Endometrium (tissue), 2 donors: ENCODE results near the gene VCL.
A peak's percentile ranks its signal among the peaks of the same experiment; 100 is the strongest.
"Not testable (repeated sequence)": the region's sequence is repeated elsewhere in the genome, so short reads cannot be mapped to it uniquely, and the experiment has no call there.

ENCODE experiments used
- FAIRE-seq: peaks from 2 replicates; lab custom pipeline; 2012; peaks lifted over from hg19 to GRCh38; lab: Jason Lieb, UNC
- donor health status: control.
- donor health status: control.

Gene VCL

DNA sequence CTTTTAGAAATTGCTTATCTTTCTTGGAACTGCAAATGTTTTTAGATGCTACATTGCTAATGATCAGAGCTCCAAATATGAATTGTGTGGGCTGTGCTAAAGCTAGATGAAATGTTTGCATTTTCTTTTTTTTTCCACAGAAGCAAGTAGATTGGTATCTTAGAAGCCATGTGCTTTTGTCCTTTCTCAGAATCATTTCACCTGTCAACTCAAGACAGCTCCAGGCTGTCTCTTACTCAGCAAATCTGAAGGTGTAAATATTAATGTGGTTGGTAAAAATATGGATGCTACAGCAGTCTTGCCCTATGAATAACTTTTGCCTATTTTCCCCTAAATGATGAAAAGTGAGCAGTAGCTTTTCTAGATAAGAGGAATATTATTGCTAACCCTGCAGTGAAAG is 111.5 kb downstream of the VCL start:
- FAIRE-seq: no peak

DNA sequence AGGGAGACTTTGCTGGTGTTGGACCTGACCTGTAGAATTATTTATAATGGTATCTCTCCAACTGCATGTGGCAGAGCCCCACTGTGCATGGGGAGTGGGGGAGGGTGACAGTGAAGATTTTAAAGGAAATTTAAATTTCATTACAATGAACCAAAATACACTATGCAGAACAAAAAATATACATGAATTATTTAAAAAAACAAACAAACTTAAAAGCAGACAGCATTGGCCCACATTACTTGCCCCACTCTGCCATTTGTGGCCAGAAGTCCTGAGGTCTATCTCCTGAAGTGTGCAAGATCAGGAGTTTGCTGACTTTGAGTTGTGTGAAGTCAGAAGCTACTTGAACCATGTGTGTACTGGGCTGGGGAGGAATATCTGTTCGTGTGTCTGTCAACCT is 112.2 kb downstream of the VCL start:
- FAIRE-seq: no peak

DNA sequence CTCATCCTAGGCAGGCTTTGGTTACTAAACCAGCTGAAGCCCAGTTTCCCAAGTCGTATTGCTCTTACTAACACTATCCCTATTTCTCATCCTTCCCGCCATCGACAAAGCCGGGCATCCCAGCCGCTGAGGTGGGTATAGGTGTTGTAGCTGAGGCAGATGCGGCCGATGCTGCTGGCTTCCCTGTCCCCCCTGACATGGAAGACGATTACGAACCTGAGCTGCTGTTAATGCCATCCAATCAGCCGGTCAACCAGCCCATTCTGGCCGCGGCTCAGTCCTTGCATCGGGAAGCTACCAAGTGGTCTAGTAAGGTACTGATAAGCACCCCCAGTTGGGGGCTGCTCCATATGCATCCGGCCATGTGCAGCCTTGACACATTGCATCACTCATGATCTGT is 113.9 kb downstream of the VCL start:
- FAIRE-seq: no peak

DNA sequence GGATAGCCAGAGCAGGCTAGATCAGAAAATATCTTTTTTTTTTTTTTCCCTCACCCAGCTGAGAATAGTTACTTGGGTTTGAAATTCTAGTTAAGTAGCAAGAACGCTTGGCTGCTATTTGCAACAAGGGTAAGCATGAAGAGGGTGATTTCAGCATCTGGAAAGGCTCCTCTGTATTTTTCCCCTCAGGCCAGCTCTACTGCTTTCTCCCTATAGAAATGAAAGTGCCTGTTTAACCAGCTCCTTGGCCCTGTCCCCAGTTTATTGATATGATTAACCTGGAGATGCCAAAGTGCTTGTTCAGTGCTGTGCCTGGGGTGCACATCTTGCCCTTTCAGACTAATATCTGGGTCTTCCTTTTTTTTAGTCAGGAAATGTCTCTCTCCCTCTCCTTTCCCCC is 115.6 kb downstream of the VCL start:
- FAIRE-seq: no peak

DNA sequence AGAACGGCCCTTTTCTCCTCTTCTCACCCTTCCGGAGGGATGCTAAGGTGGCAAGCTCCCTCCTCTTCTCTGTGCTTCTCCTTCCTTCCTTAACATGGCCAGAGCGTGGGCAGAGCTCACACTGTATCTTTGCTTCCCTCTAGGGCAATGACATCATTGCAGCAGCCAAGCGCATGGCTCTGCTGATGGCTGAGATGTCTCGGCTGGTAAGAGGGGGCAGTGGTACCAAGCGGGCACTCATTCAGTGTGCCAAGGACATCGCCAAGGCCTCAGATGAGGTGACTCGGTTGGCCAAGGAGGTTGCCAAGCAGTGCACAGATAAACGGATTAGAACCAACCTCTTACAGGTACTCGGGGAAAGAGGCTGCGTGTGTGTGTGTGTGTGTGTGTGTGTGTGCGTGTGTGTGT is 116.1 kb downstream of the VCL start:
- no peak for FAIRE-seq

DNA sequence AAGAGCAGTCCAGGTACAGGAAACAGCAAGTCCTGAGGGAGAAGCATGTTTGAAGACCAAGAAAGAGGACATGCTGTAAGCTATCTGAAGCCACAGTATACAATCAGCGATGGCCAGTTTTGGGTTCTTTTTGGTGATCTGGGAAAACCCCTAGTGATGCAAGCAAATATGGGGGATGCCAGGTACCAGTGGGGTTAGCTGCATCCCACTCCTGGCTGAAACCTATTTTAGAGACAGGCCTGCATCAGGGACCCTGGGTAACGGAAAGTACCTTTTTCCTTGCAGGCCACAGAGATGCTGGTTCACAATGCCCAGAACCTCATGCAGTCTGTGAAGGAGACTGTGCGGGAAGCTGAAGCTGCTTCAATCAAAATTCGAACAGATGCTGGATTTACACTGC is 119.8 kb downstream of the VCL start:
- FAIRE-seq: no peak

DNA sequence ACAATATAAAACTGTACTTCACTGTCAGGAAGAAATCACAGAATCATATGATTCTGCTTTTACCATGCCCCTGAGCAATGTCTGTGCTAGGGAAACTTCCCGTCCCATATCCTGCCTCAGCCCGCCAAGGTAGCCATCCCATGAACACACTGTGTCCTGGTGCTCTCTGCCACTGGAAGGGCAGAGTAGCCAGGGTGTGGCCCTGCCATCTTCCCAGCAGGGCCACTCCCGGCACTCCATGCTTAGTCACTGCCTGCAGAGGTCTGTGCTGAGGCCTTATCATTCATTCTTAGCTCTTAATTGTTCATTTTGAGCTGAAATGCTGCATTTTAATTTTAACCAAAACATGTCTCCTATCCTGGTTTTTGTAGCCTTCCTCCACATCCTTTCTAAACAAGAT is 120.9 kb downstream of the VCL start:
- FAIRE-seq: no peak

DNA sequence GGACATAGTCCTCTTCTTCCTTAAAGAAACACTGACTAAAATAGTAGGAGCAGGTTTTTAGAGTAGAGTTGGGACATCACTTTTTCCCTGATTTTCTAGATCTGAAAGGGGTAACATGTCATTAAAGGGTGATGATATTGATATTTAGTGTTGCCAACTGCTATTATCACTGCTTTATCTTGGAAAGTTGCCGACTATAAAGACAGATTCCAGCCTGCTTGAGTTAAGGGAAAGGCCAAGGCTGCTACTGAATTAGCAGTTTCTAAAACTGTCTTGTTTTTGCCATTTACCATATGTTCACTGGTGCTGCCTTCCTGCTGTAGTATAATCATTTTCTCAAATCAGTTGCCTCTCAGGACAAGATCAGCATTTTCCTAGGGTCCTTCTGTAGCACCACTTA is 123.0 kb downstream of the VCL start:
- FAIRE-seq: no peak

DNA sequence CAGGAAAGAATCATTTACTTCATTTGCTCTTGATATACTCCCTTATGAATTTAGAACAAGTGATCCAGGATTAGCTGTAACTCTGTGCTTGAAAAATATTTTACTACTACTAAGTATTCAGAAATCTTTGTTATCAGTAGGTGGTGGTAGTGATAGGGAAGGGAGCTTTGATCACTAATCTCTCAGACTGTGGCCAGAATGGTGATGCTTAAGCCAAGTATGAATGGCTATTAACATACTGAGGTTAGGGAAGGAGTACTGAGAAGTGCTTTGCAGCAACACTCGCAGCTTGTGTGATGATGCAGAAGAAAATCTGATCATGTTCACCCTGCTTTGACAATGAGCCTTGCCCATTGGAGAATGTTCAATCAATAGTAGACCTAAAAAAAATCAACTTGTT is 123.5 kb downstream of the VCL start:
- no peak for FAIRE-seq

DNA sequence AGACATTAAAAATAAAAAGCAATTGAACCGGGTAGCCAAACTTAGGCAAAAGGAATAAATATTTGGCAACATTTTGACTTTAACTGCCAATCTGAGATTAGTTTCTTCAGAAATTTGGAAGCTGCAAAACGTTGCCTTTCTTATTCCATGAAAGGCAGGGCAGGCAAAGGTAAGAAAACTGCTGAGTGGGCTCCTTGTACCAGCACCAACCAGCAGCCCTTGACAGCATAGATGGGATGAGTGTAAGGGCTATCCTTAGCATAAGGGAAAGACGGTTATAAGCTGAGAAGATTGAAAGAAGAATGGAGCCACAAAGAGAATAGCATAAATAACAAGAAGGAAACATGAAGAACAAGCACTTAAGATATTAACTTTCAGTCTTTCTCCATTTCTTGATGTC is 124.1 kb downstream of the VCL start:
- no peak for FAIRE-seq

DNA sequence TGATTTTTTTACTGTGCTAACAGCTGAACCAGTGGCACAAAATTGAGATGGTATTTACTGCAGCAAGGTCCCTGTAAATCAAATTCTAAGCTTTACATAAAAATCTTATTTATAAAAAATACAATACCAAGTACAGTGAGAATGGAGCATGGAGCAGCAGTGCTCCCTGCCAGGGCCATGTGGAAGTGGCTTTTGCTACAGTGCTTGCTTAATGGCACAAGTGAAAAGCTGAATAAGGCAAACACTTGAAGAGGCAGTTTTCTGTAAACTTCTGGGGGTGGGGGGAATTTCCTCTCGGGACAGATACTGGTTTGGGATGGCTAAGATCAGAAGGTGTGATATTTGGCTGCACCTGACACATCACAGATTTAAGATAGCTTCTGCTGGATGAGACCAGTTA is 125.2 kb downstream of the VCL start:
- FAIRE-seq: no peak

DNA sequence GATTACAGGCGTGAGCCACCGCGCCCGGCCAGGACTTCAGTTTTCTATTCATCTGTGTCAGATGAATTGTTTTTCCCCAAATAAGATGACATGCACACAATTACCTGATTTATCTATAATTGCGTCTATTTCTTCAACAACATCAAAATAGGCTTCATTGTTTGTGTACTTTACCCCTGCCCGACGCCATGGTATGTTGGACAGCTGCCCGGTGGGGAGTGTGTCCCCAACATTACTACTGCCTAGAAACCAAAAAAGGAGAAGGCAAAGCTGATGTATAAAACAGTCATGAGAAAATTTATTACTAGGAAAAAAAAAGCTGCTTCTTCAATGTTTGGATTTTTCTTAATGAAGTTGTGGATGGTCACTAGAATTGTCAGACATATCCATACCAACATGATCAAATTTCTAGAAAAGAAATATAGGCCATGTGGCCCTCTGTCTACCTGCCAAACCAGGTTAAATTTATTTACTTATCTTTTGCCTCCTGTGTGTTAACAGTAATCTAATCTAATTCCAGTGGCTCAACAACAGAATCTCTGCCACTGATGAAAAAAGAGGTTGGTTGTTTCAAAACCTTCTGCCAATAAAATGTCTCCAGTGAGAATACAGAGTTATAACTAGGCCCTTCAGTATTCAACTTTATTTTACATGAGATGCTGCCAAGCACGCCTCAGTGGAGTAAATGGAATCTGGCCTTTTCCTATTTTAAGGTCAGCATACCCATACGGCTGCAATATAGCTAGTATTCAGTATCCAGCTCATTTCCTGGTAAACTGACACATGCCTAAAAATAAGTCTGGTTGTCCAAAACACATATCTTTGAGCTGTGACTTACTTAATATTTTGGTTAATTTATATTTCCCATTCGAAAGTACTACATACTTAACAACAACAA is 136.3 kb downstream of the VCL start:
- FAIRE-seq: no peak

DNA sequence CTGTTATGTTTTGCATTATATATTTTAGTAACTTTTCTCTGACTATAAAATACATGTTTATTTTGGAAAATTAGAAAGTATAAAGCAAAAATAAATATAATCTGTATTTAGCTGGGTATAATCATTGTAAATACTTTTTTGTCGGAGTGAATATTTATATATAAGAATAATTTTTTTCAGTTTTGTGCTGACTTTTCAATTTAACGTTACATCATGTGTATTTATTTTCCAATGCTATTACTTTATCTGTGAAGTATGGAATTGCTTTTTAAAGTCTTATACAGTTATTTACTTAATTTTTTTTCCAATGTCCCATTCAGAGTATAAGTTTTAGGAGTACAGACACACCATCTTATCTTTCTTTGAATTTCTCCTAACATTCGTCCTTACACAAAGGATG is 137.5 kb downstream of the VCL start:
- FAIRE-seq: peak; percentile 55

DNA sequence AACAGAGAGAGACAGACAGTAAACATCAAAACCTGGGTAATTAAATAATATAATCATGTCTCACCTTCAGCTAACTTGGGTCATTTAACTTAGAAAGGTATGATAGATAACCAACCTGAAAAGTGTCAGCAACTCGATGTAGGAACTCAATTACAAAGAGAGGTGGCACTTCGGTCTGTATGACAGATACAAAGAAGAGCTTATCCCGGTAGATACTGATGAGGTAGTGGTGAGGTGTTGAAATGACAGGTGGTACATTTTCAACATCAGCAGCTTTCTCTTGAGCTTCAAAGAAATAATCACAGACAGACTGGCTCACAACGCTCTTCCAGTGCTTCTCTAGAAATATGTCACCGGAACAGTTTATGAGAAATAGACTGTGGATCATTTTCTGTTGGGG is 140.1 kb downstream of the VCL start:
- no peak for FAIRE-seq

DNA sequence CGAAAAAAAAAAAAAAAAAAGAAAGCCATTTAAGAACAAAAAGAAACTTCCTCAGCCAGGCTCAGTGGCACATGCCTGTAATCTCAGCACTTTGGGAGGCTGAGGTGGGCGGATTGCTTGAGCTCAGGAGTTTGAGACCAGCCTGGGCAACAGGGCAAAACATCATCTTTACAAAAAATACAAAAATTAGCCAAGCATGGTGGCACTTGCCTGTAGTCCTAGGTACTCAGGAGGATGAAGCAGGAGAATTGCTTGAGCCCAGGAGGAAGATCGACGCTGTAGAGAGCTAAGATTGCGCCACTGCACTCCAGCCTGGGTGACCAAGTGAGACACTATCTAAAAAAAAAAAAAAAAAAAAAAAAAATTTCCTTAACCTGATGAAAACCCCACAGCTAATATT is 140.7 kb downstream of the VCL start:
- not testable (repeated sequence) for FAIRE-seq

DNA sequence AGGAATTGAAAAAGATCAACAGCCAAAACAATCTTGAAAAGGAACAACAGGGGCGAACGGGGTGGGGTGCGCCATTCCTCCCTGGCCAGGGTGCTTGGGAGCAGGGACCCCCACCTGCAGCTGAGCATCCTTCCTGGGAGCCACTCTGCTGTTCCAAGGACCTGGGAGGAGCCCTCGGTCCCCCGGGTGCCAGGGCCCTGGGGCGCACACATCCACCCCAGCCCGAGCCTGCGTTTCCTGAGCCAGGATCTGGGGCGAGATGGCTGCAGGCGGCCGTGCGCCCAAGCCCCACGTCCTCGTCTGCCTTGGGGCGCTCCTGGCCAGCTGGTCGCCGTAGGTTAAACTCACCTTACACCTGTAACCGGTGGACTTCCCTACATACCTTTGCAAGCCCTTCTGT is 142.1 kb downstream of the VCL start:
- FAIRE-seq: no peak

DNA sequence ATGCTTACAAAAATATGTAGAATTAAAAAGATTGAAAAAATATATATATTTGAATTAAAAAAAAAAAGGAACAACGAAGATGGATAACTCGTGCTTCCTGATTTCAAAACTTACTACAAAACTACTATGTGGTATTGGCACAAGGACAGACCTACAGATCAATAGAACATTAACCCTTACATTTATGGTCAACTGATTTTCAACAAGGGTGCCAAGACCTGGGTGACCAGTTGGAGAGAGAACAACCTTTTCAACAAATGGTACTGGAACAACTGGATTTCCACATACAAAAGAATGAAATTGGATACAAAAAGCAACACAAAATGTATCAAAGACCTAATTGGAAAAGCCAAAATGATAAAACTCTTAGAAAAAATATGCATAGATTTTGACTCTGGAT is 142.6 kb downstream of the VCL start:
- no peak for FAIRE-seq

DNA sequence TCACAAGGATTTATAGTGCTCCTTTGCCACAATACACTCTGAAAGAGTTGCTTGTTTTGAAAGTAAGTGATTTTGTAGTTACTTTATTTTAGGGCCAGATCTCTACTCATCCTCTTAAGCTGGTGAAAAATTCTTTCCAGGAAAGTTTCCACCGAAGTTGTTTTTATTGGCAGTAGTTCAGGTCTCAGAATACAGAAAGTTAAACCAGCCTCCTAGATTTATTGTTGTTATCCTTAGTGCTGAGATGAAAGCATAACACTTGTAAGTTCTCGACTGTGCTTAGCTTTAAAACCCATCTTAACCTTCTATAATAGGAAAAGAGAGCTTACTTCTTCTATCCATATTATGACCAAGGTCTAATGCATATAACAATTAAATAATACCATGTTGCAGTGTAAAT is 147.2 kb downstream of the VCL start:
- peak; percentile 92 for FAIRE-seq

DNA sequence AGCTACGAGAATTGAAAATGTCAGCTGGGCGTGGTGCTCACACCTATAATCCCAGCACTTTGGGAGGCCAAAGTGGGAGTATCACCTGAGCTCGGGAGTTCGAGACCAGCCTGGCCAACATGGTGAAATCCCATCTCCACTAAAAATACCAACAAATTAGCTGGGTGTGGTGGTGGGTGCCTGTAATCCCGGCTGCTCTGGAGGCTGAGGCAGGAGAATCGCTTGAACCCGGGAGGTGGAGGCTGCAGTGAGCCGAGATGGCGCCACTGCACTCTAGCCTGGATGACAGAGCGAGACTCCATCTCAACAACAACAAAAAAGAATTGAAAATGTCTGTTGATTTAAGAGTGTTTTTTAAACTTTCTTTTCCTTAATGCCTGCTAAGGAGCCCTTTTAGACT is 149.1 kb downstream of the VCL start:
- FAIRE-seq: not testable (repeated sequence)

DNA sequence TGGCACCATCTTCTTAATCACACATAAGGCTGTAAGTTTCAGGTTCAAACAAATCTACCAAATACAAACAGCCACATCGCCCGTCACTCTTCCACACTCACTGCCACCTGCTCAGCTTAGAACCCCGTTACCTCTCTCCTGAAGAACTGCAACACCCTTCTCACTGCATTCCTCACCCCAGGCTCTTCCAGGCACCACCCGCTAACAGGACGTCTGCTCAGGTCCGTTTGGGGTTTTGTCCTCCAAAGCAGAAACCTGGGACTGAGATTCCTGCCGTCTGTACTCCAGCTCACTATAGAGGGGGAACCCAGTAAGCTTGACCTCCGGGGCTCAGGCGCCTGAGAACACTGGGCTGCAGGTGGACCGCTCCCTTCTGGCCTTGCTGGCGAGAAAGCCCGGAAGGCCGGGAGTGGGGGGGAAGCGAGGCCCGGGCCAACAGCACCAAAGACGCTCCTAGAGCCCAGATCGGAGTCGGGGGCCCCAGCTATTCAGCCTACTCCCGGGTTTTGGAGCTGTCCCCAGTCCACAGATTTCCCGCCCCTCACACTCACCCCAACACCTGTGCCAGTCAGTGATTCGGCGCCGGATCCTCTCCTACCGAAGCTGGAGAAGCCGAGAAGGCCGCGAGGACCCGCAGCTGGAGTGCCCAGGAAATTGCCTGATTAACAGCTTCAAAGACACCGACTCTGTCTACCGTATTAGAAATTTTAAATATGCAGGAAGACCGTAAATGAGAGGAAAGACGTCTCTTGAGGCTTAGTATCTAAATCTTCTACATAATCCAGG is 152.5 kb downstream of the VCL start, which contains the start of gene AP3M1:
Gene AP3M1 (minus strand): TSS at position 625 of the 786 bp plus-strand sequence. CDS start 12,449 bp downstream, outside the sequence.
- FAIRE-seq: no peak

DNA sequence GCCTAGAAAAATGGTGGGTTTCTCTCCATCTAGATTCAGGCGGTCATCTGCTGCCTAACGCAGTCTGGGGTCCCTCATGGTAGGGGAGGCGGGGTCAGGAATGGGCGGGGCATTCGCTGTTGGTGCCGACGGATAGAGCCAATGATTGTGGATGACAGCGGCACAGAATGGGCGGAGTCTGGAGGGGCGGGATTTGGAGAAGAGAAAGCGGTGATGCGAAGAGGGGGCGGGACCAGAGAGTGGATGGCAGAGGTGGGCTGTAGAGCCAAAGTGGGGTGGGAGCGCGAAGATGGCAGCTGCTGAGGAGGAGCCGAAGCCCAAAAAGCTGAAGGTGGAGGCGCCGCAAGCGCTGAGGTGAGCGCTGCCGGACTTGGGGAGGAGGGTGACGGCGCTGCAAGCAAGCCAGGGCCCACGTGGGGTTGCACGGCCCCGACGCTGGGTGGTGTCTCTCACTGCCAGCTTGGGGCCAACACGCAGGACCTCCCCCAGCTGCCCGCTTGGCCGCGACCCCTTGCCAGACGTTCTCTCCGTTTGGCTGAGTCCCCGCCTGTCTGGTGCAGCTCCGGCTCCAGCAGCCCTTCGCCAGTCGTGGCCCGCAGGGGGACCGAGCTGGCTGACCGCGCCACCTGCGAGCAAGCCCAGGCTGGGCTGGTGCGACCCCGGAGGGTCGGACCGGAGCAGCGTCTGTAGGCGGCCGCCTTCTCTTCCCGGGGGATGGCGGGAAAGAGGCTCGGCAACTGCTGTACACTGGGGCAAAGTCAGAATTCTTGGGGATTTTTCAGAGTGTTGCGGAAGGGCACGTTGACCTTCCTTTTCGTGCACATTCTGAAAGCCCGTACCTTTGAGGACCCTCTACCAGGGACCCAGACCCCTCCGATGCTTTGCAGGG is 153.3 kb downstream of the VCL start, which contains the start of gene ADK:
Gene ADK (plus strand): TSS at position 232 of the 889 bp plus-strand sequence. CDS start 58 bp downstream, at position 290.
- peak; percentile 94 for FAIRE-seq
